PC-3 (cell line): ENCODE results near the gene JMJD6. TPM values are rescaled to one million over a fixed set of nuclear protein-coding genes. Genes with fewer than 3 reads are reported as not detected.

Experiments used
- ATAC-seq: fragments of 200-7000 bp; cut with Tn5 transposase; 2 replicates; pipeline ENCODE4 v1.9.1; 2020; ENCODE audit warnings: mild to moderate bottlenecking, moderate library complexity
- BruUV-seq: library from RNA; stranded (reverse); fragments of 400-500 nt; replicated peaks from 2 replicates; lab custom pipeline; 2021; lab: Mats Ljungman, UMichigan
- CTCF ChIA-PET: fragments of 300-600 bp; sonication (Branson Sonifier 250); formaldehyde crosslinking; loops from one replicate; lab custom pipeline; 2022; ENCODE audit warnings: antibody characterized with exemption; lab: Charles Lee
- POLR2A ChIA-PET: fragments of 300-600 bp; sonication (Branson Sonifier 250); formaldehyde crosslinking; loops from one replicate; lab custom pipeline; 2022; ENCODE audit warnings: antibody characterized with exemption; ENCODE audit not compliant: unreplicated experiment; lab: Charles Lee
- DNase-seq: peaks from one replicate; pipeline ENCODE4 v3.0.0-alpha.2; 2015
- H2AFZ ChIP-seq: fragments of 300-600 bp; sonication (generic); 2 replicates; pipeline ENCODE4 v1.6.0; 2016; ENCODE audit warnings: antibody characterized with exemption, low read length
- H3F3A ChIP-seq: fragments of 300-600 bp; sonication (generic); one replicate; pipeline ENCODE4 v1.6.0; 2017; ENCODE audit warnings: antibody characterized with exemption, low read length, control low read depth, mild to moderate bottlenecking; ENCODE audit not compliant: unreplicated experiment
- H3K27ac ChIP-seq: fragments of 300-600 bp; sonication (generic); 2 replicates; pipeline ENCODE4 v1.5.1; 2016; ENCODE audit warnings: mild to moderate bottlenecking, low read length
- H3K27me3 ChIP-seq: fragments of 300-600 bp; sonication (generic); 2 replicates; pipeline ENCODE4 v1.6.1; 2016; ENCODE audit warnings: low read length, mixed read lengths
- H3K36me3 ChIP-seq: fragments of 300-600 bp; sonication (generic); 2 replicates; pipeline ENCODE4 v1.6.1; 2016; ENCODE audit warnings: low read depth, mixed run types, low read length, mixed read lengths
- H3K4me1 ChIP-seq: fragments of 300-600 bp; sonication (generic); 2 replicates; pipeline ENCODE4 v1.5.1; 2016; ENCODE audit warnings: low read length; ENCODE audit not compliant: insufficient read depth
- H3K4me2 ChIP-seq: fragments of 300-600 bp; sonication (generic); 2 replicates; pipeline ENCODE4 v1.6.0; 2016; ENCODE audit warnings: low read length
- H3K4me3 ChIP-seq: fragments of 300-600 bp; sonication (generic); 2 replicates; pipeline ENCODE4 v1.5.1; 2016; ENCODE audit warnings: mild to moderate bottlenecking, low read length, mixed read lengths
- H3K79me2 ChIP-seq: fragments of 300-600 bp; sonication (generic); 2 replicates; pipeline ENCODE4 v1.6.1; 2017; ENCODE audit warnings: low read length, mixed read lengths
- H3K9ac ChIP-seq: fragments of 300-600 bp; sonication (generic); 2 replicates; pipeline ENCODE4 v1.6.0; 2016; ENCODE audit warnings: mild to moderate bottlenecking, low read length
- H3K9me2 ChIP-seq: fragments of 300-600 bp; sonication (generic); replicated peaks from 2 replicates; pipeline ENCODE4 v1.6.1; 2016; ENCODE audit warnings: mixed run types, low read length, mixed read lengths
- H3K9me3 ChIP-seq: fragments of 300-600 bp; sonication (generic); 2 replicates; pipeline ENCODE4 v1.6.1; 2016; ENCODE audit warnings: low read length, mixed read lengths
- H4K20me1 ChIP-seq: fragments of 300-600 bp; sonication (generic); 2 replicates; pipeline ENCODE4 v1.6.1; 2016; ENCODE audit warnings: low read length, mixed read lengths
- EZH2 ChIP-seq: fragments of 300-600 bp; sonication (generic); IDR thresholded peaks from one replicate; pipeline ENCODE4 v1.6.1; 2017; ENCODE audit warnings: antibody characterized with exemption, mild to moderate bottlenecking, low read length; ENCODE audit not compliant: unreplicated experiment
- EZH2phosphoT487 ChIP-seq: fragments of 300-600 bp; sonication (generic); IDR thresholded peaks from 2 replicates; pipeline ENCODE4 v1.6.1; 2018; ENCODE audit warnings: mild to moderate bottlenecking, antibody characterized with exemption, low read length, borderline replicate concordance
- intact Hi-C: fragments of 100-400 bp; cut with micrococcal nuclease; formaldehyde crosslinking; loops from 2 replicates; pipeline ENCODE4 v1.9.0; 2023
- total RNA-seq: library from RNA; depleted of rRNA; stranded (reverse); fragments of >200 nt; gene quantifications from 2 replicates; pipeline ENCODE4 v1.2.3, GENCODE V29; 2014
- TF ChIP-seq, protein P1 (sequence below): fragments of 300-600 bp; sonication (generic); conservative IDR thresholded peaks from 2 replicates; pipeline ENCODE4 v1.5.1; 2017; ENCODE audit warnings: antibody characterized with exemption, low read depth, mild to moderate bottlenecking, low read length

The JMJD6 gene
- total RNA-seq, 1 experiment from 2014 or later, result 39.0 TPM

DNA sequence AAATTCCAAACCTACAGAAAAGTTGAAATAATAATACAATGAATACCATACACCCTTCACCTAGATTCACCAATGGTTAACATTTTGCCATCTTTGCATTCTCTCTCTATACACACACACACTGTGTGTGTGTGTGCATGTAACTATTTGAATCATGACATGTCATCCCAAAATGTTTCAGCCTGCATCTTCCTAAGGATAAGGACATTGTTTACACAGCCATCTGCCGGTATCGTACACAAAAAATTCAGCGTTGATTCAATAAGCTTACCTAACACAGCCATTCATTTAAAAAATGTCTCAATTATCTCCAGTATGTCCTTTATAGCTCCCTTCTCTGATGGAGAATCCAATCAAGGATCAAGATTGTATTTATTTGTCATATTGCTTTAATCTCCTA lies 19.6 kb downstream of the JMJD6 start:
- no peak overlapping the region for H3K9ac ChIP-seq
- no peak overlapping the region for H3K27ac ChIP-seq
- H4K20me1 ChIP-seq, result no peaks in the 10 kb centered on the region
- DNase-seq, result no peak
- H3K4me2 ChIP-seq, result no peak overlapping the region
- POLR2A ChIA-PET, result no interaction called here
- BruUV-seq, result no TSS peak
- no peaks in the 10 kb centered on the region for H3F3A ChIP-seq
- peaks cover 25% of the 10 kb centered on the region for H3K4me1 ChIP-seq
- H3K4me3 ChIP-seq, result no peak overlapping the region
- no peaks in the 10 kb centered on the region for H3K27me3 ChIP-seq
- ATAC-seq, result no peak
- H2AFZ ChIP-seq, result no peak overlapping the region
- H3K36me3 ChIP-seq, result no peaks in the 10 kb centered on the region
- H3K79me2 ChIP-seq, result peaks cover 41% of the 10 kb centered on the region
- intact Hi-C loops, result no loop called here
- TF ChIP-seq EZH2phosphoT487 (no peak), EZH2 (no peak)
- TF ChIP-seq, protein P1, sequence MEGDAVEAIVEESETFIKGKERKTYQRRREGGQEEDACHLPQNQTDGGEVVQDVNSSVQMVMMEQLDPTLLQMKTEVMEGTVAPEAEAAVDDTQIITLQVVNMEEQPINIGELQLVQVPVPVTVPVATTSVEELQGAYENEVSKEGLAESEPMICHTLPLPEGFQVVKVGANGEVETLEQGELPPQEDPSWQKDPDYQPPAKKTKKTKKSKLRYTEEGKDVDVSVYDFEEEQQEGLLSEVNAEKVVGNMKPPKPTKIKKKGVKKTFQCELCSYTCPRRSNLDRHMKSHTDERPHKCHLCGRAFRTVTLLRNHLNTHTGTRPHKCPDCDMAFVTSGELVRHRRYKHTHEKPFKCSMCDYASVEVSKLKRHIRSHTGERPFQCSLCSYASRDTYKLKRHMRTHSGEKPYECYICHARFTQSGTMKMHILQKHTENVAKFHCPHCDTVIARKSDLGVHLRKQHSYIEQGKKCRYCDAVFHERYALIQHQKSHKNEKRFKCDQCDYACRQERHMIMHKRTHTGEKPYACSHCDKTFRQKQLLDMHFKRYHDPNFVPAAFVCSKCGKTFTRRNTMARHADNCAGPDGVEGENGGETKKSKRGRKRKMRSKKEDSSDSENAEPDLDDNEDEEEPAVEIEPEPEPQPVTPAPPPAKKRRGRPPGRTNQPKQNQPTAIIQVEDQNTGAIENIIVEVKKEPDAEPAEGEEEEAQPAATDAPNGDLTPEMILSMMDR, result no peak
- H3K9me2 ChIP-seq, result no peaks in the 10 kb centered on the region
- H3K9me3 ChIP-seq, result no peaks in the 10 kb centered on the region
- CTCF ChIA-PET, result no interaction called here

DNA sequence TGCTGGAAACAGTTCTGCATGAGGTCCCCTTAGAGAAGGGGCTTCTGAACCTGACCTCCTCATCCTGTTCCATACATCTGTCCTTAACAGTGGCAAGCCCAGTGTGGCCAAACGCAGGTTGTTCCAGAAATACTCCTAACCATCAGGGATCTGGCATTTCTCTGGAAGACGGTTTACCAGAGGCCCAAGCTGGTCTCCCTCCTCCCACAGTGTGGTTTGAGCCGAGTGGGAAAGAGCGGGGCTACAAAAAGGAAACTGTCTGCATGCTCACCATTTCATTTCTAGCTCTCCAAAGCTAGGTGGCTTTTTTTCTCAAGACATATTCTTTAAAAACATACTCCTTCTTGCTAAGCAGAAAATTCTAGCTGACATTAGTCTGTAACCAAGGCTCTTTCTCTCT lies 21.6 kb downstream of the JMJD6 start:
- DNase-seq (no peak), ATAC-seq (no peak)
- Histone ChIP-seq H3K79me2 (peaks cover 36% of the 10 kb centered on the region), H3K27ac (no peak overlapping the region), H3K9ac (no peak overlapping the region), H3K27me3 (no peaks in the 10 kb centered on the region), H2AFZ (no peak overlapping the region), H4K20me1 (no peaks in the 10 kb centered on the region), H3K4me2 (no peak overlapping the region), H3K36me3 (no peaks in the 10 kb centered on the region), H3K4me1 (peaks cover 12% of the 10 kb centered on the region), H3K9me3 (no peaks in the 10 kb centered on the region), H3K9me2 (no peaks in the 10 kb centered on the region), H3K4me3 (no peak overlapping the region), H3F3A (no peaks in the 10 kb centered on the region)
- intact Hi-C loops, result no loop called here
- CTCF ChIA-PET, result no interaction called here
- POLR2A ChIA-PET, result no interaction called here
- BruUV-seq, result no TSS peak
- no peak for TF ChIP-seq EZH2
- TF ChIP-seq, protein P1, result no peak
- no peak for TF ChIP-seq EZH2phosphoT487

DNA sequence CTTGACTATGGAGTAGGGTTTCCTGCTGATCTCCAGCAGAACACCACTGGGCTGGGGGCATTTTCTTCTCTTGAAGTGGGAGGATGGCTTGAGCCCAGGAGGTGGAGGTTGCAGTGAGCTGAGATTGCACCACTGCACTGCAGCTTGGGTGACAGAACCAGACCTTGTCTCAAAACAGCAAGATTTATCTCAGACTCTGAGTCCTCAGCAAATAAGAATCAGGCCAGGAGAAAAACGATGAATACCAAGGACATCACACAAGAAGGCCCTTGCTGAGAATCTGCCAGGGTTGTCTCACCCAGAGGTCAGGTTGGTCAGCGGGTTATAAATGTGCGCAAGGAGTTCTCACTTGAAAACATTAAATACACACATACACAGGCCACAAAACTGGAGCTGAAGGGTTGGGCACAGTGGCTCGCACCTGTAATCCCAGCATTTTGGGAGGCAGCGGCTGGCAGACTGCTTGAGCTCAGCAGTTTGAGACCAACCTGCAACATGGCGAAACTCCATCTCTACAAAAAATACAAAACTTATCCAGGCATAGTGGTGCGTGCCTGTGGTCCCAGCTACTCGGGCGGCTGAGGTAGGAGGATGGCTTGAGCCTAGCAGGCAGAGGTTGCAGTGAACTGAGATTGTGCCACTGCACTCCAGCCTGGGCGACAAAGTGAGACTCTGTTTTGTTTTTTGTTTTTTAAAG lies 23.3 kb downstream of the JMJD6 start:
- CTCF ChIA-PET, result no interaction called here
- POLR2A ChIA-PET, result no interaction called here
- no peak overlapping the region for H3K9ac ChIP-seq
- no peak overlapping the region for H2AFZ ChIP-seq
- TF ChIP-seq EZH2, result no peak
- no peak for TF ChIP-seq EZH2phosphoT487
- TF ChIP-seq, protein P1, result no peak
- DNase-seq (no peak), ATAC-seq (no peak)
- H3K36me3 ChIP-seq, result no peaks in the 10 kb centered on the region
- intact Hi-C loops, result no loop called here
- no peak overlapping the region for H3K27ac ChIP-seq
- H3K4me1 ChIP-seq, result no peaks in the 10 kb centered on the region
- no peaks in the 10 kb centered on the region for H3K9me3 ChIP-seq
- no peaks in the 10 kb centered on the region for H3K27me3 ChIP-seq
- no peaks in the 10 kb centered on the region for H4K20me1 ChIP-seq
- no peak overlapping the region for H3K4me2 ChIP-seq
- no peak overlapping the region for H3K4me3 ChIP-seq
- no peaks in the 10 kb centered on the region for H3K9me2 ChIP-seq
- no TSS peak for BruUV-seq
- H3F3A ChIP-seq, result no peaks in the 10 kb centered on the region
- peaks cover 20% of the 10 kb centered on the region for H3K79me2 ChIP-seq
